Endodermal cell (in vitro differentiated cells): Measurements from ENCODE around the gene ZRANB2. TPM values are rescaled to one million over a fixed set of nuclear protein-coding genes. Genes with fewer than 3 reads are reported as not detected.

ENCODE experiments used
- DNase-seq: peaks from one replicate; pipeline ENCODE4 v3.0.0-alpha.2; 2017
- H3K27ac ChIP-seq: 2 replicates; pipeline ENCODE4 v1.5.1; 2013; ENCODE audit warnings: mild to moderate bottlenecking, low read depth, low read length, moderate library complexity
- H3K27me3 ChIP-seq: 2 replicates; pipeline ENCODE4 v1.6.1; 2013; ENCODE audit warnings: mild to moderate bottlenecking, low read length, moderate library complexity; ENCODE audit not compliant: insufficient read depth, control insufficient read depth, poor library complexity, severe bottlenecking
- H3K36me3 ChIP-seq: 2 replicates; pipeline ENCODE4 v1.7.0; 2013; ENCODE audit warnings: mild to moderate bottlenecking, low read length, moderate library complexity; ENCODE audit not compliant: control insufficient read depth, insufficient read depth
- H3K4me1 ChIP-seq: one replicate; pipeline ENCODE4 v1.7.0; 2013; ENCODE audit warnings: low read length; ENCODE audit not compliant: control insufficient read depth, insufficient read depth
- H3K4me3 ChIP-seq: 2 replicates; pipeline ENCODE4 v1.5.1; 2013; ENCODE audit warnings: mild to moderate bottlenecking, low read length, moderate library complexity
- H3K9ac ChIP-seq: 2 replicates; pipeline ENCODE4 v1.6.1; 2013; ENCODE audit warnings: mild to moderate bottlenecking, low read length, moderate library complexity; ENCODE audit not compliant: poor library complexity, severe bottlenecking; ENCODE audit errors: extremely low read depth
- H3K9me3 ChIP-seq: 2 replicates; pipeline ENCODE4 v1.6.1; 2013; ENCODE audit warnings: mild to moderate bottlenecking, low read length, moderate library complexity; ENCODE audit not compliant: control insufficient read depth
- H3K27ac Mint-ChIP-seq: 2 replicates; pipeline ENCODE4 v1.8.0; 2020; ENCODE audit warnings: mixed read lengths
- H3K27me3 Mint-ChIP-seq: 2 replicates; pipeline ENCODE4 v1.8.0; 2021; ENCODE audit warnings: mild to moderate bottlenecking, mixed read lengths; ENCODE audit not compliant: insufficient read depth
- H3K36me3 Mint-ChIP-seq: 2 replicates; pipeline ENCODE4 v1.8.0; 2020; ENCODE audit warnings: low read depth, mixed read lengths
- H3K4me1 Mint-ChIP-seq: 2 replicates; pipeline ENCODE4 v1.8.0; 2020; ENCODE audit warnings: mixed read lengths
- H3K4me3 Mint-ChIP-seq: 2 replicates; pipeline ENCODE4 v1.8.0; 2020; ENCODE audit warnings: mild to moderate bottlenecking, moderate library complexity, mixed read lengths
- H3K9me3 Mint-ChIP-seq: 2 replicates; pipeline ENCODE4 v1.8.0; 2020; ENCODE audit warnings: mild to moderate bottlenecking, mixed read lengths
- WGBS, 2 experiments: methylation state at CpG; one replicate each; pipeline versions ENCODE4 v1.1.5 to v1.1.7; 2013; ENCODE audit warnings: missing lambda C conversion rate in 2 of 2, mixed read lengths in 1 of 2; ENCODE audit not compliant: insufficient coverage in 1 of 2, insufficient read length in 1 of 2; 5-methylcytosine and 5-hydroxymethylcytosine counted together
- total RNA-seq, 2 donors: library from RNA; stranded (reverse); fragmentation: NEBNext Ultra II Directional in 1 of 2; extraction: Animal tissue kit (Norgen Biotek cat#: 25700) in 1 of 2; gene quantifications; 2 replicates in 1 of 2; 3 replicates in 1 of 2; pipeline ENCODE4 v1.2.1, GENCODE V29; 2021
- TF ChIP-seq, protein P1 (sequence below): fragments of 200-600 bp; sonication (generic); conservative IDR thresholded peaks from 2 replicates; pipeline ENCODE4 v1.5.0; 2021; ENCODE audit warnings: antibody characterized with exemption, mild to moderate bottlenecking

The ZRANB2 gene
- total RNA-seq, 2 donors from 2014 or later = 82.4 to 94.0 TPM

DNA sequence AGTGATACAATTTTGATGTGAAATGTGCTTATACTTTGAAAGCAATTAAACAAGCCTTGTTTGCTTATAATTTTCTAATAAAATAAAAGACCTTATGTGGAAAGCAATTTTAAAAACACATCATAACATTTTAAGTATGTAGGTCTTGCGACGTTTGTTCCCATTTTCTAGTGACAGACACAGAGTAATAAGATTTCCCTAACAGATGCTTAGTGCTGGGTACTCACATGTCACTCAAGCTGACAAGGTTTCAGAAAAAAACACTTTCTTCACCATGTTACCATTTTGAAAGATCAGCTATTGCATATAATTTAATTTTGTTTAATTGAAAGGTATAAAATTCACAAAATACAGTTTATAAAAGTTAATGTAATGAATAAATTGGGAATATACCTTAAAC lies 14.1 kb upstream of the ZRANB2 start:
- Mint-ChIP-seq H3K27me3 (peaks cover 5% of the 10 kb centered on the region), H3K9me3 (no peaks in the 10 kb centered on the region), H3K4me3 (no peak overlapping the region), H3K4me1 (no peaks in the 10 kb centered on the region), H3K27ac (no peak overlapping the region), H3K36me3 (no peaks in the 10 kb centered on the region)
- H3K27me3 ChIP-seq = no peaks in the 10 kb centered on the region
- H3K27ac ChIP-seq = no peak overlapping the region
- H3K9me3 ChIP-seq = no peaks in the 10 kb centered on the region
- H3K4me3 ChIP-seq = no peak overlapping the region
- no peak overlapping the region for H3K9ac ChIP-seq
- 95% methylated on average over 2 of the region's 2 CpGs; no CpG with 5 or more reads in 1 of the 2 experiments for WGBS, 2 experiments
- TF ChIP-seq, protein P1, sequence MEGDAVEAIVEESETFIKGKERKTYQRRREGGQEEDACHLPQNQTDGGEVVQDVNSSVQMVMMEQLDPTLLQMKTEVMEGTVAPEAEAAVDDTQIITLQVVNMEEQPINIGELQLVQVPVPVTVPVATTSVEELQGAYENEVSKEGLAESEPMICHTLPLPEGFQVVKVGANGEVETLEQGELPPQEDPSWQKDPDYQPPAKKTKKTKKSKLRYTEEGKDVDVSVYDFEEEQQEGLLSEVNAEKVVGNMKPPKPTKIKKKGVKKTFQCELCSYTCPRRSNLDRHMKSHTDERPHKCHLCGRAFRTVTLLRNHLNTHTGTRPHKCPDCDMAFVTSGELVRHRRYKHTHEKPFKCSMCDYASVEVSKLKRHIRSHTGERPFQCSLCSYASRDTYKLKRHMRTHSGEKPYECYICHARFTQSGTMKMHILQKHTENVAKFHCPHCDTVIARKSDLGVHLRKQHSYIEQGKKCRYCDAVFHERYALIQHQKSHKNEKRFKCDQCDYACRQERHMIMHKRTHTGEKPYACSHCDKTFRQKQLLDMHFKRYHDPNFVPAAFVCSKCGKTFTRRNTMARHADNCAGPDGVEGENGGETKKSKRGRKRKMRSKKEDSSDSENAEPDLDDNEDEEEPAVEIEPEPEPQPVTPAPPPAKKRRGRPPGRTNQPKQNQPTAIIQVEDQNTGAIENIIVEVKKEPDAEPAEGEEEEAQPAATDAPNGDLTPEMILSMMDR = no peak
- no peak for DNase-seq
- no peaks in the 10 kb centered on the region for H3K36me3 ChIP-seq
- H3K4me1 ChIP-seq = no peaks in the 10 kb centered on the region

DNA sequence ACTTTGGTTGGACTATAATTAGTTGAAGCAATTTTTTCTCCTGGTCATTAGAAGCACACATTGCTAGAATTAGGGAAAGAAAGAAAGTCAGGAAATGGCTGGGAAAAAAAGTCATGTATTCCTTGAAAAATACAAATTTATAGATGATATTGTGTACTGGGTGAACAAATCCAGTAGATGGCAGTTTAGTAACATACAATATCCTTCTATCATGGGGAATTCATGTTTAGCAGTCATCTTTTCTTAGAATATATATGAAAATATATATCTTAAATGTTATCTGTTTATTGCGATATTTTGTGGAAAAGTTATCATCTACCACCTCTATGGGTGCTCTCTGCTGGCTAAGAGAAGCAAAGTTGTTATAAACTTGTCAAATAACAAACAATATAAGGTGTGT lies 13.1 kb upstream of the ZRANB2 start:
- Histone ChIP-seq H3K27ac (no peak overlapping the region), H3K4me1 (no peaks in the 10 kb centered on the region), H3K9me3 (no peaks in the 10 kb centered on the region), H3K27me3 (no peaks in the 10 kb centered on the region), H3K9ac (no peak overlapping the region), H3K4me3 (no peak overlapping the region), H3K36me3 (no peaks in the 10 kb centered on the region)
- no CpG with 5 or more reads among the region's 1 CpG for WGBS, 2 experiments
- Mint-ChIP-seq H3K36me3 (no peaks in the 10 kb centered on the region), H3K27ac (no peak overlapping the region), H3K9me3 (no peaks in the 10 kb centered on the region), H3K4me3 (no peak overlapping the region), H3K4me1 (peaks cover 2% of the 10 kb centered on the region), H3K27me3 (peaks cover 5% of the 10 kb centered on the region)
- DNase-seq = no peak
- TF ChIP-seq, protein P1 = peak; percentile 59

DNA sequence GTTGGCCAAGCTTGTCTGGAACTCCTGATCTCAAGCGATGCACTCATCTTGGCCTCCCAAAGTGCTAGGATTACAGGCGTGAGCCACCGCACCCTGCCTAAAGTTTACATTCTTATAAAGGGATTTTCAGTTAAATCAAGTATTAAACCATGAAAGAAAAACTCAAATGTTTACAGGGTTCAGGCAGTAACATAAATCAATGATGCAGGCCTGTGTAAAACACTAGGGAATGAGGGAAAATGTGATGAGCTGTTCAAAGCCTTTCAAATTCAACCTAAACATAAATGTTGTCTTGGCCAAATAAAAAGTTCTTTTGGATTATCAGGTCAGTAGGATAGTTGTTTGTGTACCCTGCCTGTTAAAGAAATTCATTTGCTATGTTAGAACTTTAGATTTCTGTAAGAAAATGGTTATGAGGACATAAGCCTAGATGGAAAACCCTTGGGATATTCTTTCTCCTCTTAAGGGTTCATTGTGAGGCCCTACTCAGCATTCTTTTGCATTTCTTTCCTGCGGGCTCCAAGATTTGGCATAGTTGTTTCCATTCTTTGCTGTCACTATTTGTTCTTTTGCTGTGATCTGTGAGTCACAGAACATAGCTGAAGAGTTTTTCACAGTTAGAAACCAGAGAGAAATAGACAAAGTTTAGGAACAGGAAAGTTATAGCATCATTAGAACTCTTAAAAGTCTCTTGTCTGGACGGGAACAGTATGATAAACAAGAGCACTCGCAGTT lies 8.9 kb upstream of the ZRANB2 start:
- Histone ChIP-seq H3K36me3 (no peaks in the 10 kb centered on the region), H3K9ac (no peak overlapping the region), H3K4me3 (no peak overlapping the region), H3K27ac (no peak overlapping the region), H3K27me3 (peaks cover 2% of the 10 kb centered on the region), H3K4me1 (no peaks in the 10 kb centered on the region), H3K9me3 (no peaks in the 10 kb centered on the region)
- H3K4me1 Mint-ChIP-seq = peaks cover 3% of the 10 kb centered on the region
- TF ChIP-seq, protein P1 = no peak
- DNase-seq = no peak
- H3K9me3 Mint-ChIP-seq = no peaks in the 10 kb centered on the region
- H3K4me3 Mint-ChIP-seq = no peak overlapping the region
- WGBS, 2 experiments = 94 to 97% methylated on average over 5 to 6 of the region's 6 CpGs
- H3K36me3 Mint-ChIP-seq = no peaks in the 10 kb centered on the region
- H3K27me3 Mint-ChIP-seq = peaks cover 20% of the 10 kb centered on the region
- H3K27ac Mint-ChIP-seq = no peak overlapping the region
